ENCODE measurements around the gene LRP1.

The LRP1 gene

GRCh38 chr12:57157588-57158173 lies 29.4 kb downstream of the LRP1 start:
- no peak for DNase-seq

GRCh38 chr12:57158186-57158585 lies 29.9 kb downstream of the LRP1 start:
- DNase-seq = no peak

- no peak for DNase-seq
Measured at GRCh38 chr12:57158665-57159064, 30.4 kb downstream of the LRP1 start.

GRCh38 chr12:57159311-57159710 lies 31.0 kb downstream of the LRP1 start:
- DNase-seq = no peak

- no peak for DNase-seq
Measured at GRCh38 chr12:57160040-57160439, 31.8 kb downstream of the LRP1 start.

GRCh38 chr12:57160741-57161140 lies 32.5 kb downstream of the LRP1 start:
- DNase-seq = no peak

GRCh38 chr12:57161491-57161890 lies 33.2 kb downstream of the LRP1 start:
- no peak for DNase-seq

GRCh38 chr12:57162553-57163125 lies 34.4 kb downstream of the LRP1 start:
- DNase-seq = no peak

- no peak for DNase-seq
Measured at GRCh38 chr12:57164454-57164853, 36.2 kb downstream of the LRP1 start.

GRCh38 chr12:57164966-57165625 lies 36.8 kb downstream of the LRP1 start:
- DNase-seq = no peak

- no peak for DNase-seq
Measured at GRCh38 chr12:57165741-57166140, 37.5 kb downstream of the LRP1 start.

- no peak for DNase-seq
Measured at GRCh38 chr12:57166971-57167371, 38.7 kb downstream of the LRP1 start.

GRCh38 chr12:57168058-57168457 lies 39.8 kb downstream of the LRP1 start:
- no peak for DNase-seq

GRCh38 chr12:57169046-57169795 lies 40.9 kb downstream of the LRP1 start:
- no peak for DNase-seq

GRCh38 chr12:57169969-57170368 lies 41.7 kb downstream of the LRP1 start:
- DNase-seq = no peak

GRCh38 chr12:57170408-57170807 lies 42.1 kb downstream of the LRP1 start:
- DNase-seq = no peak

- DNase-seq = no peak
Measured at GRCh38 chr12:57170927-57171326, 42.6 kb downstream of the LRP1 start.

- DNase-seq = no peak
Measured at GRCh38 chr12:57171668-57172067, 43.4 kb downstream of the LRP1 start.

- no peak for DNase-seq
Measured at GRCh38 chr12:57173089-57173488, 44.8 kb downstream of the LRP1 start.

- no peak for DNase-seq
Measured at GRCh38 chr12:57173683-57174082, 45.4 kb downstream of the LRP1 start.

- peak; percentile 33 for DNase-seq
Measured at GRCh38 chr12:57175428-57176138, 47.3 kb downstream of the LRP1 start.

- no peak for DNase-seq
Measured at GRCh38 chr12:57176139-57176477, 47.8 kb downstream of the LRP1 start.

- DNase-seq = no peak
Measured at GRCh38 chr12:57176846-57177245, 48.6 kb downstream of the LRP1 start.

All from effector CD4-positive, alpha-beta T cell (primary cell).